SKM-1 treated with dmso at 0.1 percent for 144 hours (cell line): ENCODE measurements around the gene POLD1.
A peak's percentile ranks its signal among the peaks of the same experiment; 100 is the strongest.
"Not testable (repeated sequence)": the region's sequence is repeated elsewhere in the genome, so short reads cannot be mapped to it uniquely, and the experiment has no call there.

Experiments
- DNase-seq: peaks from one replicate; lab custom pipeline; 2025; ENCODE audit not compliant: unreplicated experiment; lab: John Stamatoyannopoulos, UW

Gene POLD1

DNA sequence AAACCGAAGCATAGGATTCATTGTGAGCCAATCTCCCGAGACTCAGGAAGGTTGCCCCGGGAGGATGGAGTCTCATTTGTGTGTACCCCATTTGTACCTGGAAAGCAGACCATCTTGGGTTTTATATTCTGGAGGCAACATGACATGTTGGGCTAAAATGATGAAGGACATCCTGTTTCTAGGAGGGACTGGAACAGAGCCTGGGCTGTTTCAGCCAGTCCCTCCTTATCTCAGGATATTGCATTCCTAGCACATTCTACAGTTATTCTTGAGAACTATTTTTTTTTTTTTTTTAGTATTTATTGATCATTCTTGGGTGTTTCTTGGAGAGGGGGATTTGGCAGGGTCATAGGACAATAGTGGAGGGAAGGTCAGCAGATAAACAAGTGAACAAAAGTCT lies 6.1 kb downstream of the POLD1 start:
- DNase-seq, result not testable (repeated sequence)

DNA sequence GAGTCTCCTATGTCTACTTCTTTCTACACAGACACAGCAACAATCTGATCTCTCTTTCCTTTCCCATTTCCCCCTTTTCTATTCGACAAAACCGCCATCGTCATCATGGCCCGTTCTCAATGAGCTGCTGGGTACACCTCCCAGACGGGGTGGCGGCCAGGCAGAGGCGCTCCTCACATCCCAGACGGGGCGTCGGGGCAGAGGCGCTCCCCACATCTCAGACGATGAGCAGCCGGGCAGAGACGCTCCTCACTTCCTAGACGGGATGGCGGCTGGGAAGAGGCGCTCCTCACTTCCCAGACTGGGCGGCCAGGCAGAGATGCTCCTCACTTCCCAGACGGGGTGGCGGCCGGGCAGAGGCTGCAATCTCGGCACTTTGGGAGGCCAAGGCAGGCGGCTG lies 6.8 kb downstream of the POLD1 start:
- DNase-seq, result not testable (repeated sequence)

- no peak for DNase-seq
Observed at GRCh38 chr19:50392759-50393158, 8.6 kb downstream of the POLD1 start.

DNA sequence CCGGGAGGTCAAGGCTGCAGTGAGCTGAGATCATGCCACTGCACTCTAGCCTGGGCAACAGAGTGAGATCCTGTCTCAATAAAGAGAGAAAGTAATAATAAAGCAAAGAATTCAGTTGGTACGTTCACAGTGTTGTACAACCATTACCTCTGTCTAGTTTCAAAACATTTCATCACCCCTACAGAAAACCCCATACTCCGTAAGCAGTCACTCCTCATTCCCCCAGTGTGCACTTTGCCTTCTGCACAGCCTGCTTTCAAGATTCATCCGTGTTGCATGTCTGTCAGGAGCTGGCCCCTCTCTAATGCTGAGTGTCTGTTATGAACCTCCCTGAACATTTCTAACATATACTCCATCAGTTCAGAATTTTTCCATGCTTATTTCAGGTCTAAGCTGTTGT lies 9.4 kb downstream of the POLD1 start:
- no peak for DNase-seq

DNA sequence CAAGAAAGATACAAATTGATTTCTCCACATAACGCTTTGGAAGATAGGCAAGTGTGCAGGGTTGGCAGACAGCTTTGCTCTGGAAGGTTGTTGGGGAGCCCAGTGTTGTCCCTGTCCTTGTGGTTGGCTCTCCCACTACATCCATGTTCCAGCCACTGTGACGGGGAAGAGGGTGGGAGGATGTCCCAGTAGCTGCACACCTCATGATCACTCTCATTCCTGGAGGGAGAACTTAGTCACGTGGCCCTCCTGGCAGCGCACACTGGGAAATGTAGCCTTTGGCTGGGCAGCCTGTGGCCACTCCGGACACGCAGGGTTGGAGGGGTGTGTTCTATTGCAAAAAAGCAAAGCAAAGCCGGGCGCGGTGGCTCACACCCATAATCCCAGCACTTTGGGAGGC lies 9.9 kb downstream of the POLD1 start:
- no peak for DNase-seq

DNA sequence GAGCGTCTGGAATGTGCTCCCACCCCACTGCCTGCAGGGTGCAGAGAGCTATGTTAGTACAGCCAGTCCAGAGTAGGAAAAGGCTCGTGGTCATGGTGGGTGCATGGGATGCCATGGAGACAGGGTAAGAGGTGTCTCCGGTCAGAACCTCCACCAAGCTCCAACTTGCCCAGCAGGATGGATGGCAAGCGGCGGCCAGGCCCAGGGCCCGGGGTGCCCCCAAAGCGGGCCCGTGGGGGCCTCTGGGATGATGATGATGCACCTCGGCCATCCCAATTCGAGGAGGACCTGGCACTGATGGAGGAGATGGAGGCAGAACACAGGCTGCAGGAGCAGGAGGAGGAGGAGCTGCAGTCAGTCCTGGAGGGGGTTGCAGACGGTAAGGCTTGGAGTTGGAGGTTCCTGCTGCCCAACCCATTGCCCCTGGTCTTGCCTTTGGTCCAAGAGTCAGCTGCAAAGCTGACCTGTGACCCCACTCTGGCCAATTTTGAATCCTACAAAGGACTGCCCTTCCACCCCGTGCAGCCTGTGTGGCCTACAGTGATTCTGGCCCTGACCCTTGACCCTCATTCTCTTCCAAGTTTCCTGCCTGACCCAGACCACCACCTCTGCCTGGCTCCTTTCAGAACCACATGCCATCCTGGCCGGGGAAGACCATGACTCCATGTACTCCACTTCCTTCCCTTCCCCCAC lies 14.7 kb downstream of the POLD1 start:
- no peak for DNase-seq

DNA sequence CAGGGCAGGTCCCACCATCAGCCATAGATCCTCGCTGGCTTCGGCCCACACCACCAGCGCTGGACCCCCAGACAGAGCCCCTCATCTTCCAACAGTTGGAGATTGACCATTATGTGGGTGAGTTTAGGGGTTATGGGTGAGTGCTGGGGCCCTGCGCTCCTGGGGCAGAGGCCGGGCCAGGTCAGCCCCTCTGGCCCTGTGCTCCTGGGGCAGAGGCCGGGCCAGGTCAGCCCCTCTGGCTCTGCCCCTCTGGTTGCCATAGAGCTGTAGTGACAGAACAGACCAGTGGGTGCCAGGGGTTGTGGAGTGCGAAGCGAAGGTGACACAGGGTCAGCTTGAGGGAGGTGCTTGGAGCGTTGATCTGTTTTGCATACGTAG lies 15.2 kb downstream of the POLD1 start:
- no peak for DNase-seq

- DNase-seq, result no peak
Observed at GRCh38 chr19:50401605-50402450, 17.7 kb downstream of the POLD1 start.

GRCh38 chr19:50402544-50403301 lies 18.6 kb downstream of the POLD1 start:
- no peak for DNase-seq

DNA sequence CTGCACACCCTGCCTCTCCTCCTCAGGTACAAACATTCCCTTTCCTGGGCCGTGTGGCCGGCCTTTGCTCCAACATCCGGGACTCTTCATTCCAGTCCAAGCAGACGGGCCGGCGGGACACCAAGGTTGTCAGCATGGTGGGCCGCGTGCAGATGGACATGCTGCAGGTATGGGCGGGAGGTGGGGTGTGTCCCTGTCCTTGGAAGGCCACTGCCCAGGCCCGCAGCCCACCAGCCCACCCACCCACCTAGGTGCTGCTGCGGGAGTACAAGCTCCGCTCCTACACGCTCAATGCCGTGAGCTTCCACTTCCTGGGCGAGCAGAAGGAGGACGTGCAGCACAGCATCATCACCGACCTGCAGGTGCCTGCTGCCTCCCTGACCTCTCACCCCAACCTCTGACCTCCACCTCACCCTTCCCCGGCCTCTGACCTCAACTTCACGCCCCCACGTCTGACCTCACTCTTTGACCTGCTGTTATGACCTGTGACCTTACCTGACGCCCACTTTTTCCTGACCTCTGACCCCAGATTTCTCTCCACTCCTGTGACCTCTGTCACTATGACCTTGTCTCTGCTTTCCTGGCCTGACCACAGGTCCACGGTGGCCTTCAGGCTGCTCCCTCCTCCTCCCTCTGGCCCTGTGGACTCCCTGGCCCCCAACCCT lies 22.1 kb downstream of the POLD1 start:
- no peak for DNase-seq

GRCh38 chr19:50406829-50407228 lies 22.7 kb downstream of the POLD1 start:
- no peak for DNase-seq

DNA sequence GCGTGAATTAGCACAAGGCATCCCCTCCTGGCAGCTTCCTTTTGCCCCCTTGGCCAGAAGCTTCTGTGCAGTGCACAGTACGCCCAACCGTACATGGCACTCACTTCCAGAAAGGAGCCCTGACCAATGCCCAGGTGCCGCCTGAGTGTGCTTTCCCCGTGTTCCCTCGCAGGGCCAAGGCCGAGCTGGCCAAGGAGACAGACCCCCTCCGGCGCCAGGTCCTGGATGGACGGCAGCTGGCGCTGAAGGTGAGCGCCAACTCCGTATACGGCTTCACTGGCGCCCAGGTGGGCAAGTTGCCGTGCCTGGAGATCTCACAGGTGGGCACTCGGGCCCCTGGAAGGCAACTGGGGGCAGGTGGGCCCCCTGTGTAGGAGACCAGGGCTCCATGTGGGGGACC lies 25.2 kb downstream of the POLD1 start:
- no peak for DNase-seq

- no peak for DNase-seq
Observed at GRCh38 chr19:50410109-50410508, 26.0 kb downstream of the POLD1 start.

DNA sequence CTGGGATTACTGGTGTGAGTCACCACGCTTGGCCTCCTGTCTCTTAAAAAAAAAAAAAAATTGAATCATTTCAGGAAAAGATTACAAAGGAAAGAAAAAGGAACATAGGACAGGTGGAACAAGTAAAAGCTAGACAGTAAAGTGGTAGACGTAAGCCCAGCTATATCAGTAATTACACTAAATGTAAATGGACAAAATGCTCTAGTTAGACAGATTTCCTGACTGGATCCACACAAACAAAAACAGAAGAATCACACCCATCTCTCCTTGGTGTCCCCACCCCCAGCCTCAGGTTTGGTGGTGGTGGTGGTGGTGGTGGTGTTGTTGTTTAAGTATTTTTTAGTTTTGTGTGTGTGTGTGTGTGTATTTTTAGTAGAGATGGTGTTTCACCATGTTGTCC lies 28.3 kb downstream of the POLD1 start:
- no peak for DNase-seq

DNA sequence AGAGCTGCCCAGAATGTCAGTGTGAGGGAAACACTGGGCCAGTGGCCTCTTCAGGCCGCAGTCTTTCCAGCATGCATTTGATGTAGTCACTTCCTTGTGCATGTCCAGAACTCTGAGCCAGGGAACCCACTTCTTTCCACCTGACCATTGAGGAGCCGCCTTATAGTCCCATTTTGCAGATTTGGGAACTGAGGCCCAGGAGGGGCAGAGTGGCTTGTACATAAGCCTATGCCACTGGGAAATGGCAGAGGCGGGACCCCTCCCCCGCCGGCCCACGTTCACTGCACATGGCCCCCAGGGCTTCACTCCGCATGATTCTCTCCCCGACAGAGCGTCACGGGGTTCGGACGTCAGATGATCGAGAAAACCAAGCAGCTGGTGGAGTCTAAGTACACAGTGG lies 28.9 kb downstream of the POLD1 start:
- no peak for DNase-seq

- no peak for DNase-seq
Observed at GRCh38 chr19:50413531-50413930, 29.4 kb downstream of the POLD1 start.

DNA sequence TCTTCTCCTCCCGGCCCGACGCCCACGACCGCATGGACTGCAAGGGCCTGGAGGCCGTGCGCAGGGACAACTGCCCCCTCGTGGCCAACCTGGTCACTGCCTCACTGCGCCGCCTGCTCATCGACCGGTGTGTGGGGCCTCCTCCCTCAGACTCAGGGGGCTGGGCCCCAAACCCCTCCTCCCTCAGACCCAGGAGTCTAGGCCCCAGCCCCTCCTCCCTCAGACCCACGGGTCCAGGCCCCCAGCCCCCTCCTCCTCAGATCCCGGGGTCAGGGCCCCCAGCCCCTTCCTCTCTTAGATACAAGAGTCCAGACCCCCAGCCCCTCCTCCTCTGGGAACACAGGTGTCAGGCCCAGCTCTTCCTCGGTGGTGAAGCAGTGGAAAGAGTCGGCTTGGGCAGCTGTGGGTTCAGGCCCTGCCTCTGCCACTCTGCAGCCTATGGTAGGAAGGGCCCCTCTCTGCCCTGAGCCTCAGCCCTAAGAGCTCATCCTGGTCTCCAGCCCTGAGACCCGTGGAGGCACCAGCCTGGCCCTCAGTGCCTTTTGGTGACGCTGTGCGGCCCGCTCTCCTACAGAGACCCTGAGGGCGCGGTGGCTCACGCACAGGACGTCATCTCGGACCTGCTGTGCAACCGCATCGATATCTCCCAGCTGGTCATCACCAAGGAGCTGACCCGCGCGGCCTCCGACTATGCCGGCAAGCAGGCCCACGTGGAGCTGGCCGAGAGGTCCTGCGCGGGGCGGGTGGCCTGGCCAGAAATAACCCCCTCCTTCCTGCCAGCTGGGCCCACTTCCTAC lies 30.9 kb downstream of the POLD1 start:
- peak; percentile 19 for DNase-seq

GRCh38 chr19:50415661-50416033 lies 31.5 kb downstream of the POLD1 start:
- DNase-seq, result peak; percentile 17

GRCh38 chr19:50416034-50416977 lies 32.2 kb downstream of the POLD1 start:
- no peak for DNase-seq
